ENCODE data around the gene WDPCP.
"Not testable (repeated sequence)": the region's sequence is repeated elsewhere in the genome, so short reads cannot be mapped to it uniquely, and the experiment has no call there.

Gene WDPCP

DNA sequence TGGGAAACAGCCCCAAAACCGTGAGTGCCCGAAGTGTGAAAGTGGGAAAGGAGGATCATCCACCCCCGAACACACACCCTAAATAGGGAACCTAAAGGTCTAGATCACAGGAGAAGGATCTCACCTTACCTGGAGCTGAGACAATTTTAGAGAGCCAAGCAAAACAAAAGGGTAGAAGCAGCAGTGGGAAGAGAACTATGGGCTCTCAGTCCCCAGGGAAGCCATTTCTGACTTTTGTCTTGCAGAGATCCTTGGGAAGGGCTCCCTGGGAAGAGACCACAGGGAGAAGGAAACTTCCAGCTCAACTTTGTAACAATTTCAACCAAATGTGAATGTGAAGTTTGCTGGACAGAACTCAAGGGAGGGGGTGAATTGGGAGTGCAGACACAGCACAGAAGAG lies 110.6 kb downstream of the WDPCP start:
- H3K27ac ChIP-seq (ENCODE audit: low read depth in 2 of 2, low read length in 2 of 2): no peak overlapping the region
- H3K9ac ChIP-seq (ENCODE audit: low read depth in 1 of 2, low read length in 2 of 2): no peak overlapping the region
- no peaks in the 10 kb centered on the region for H3K9me3 ChIP-seq (ENCODE audit: control insufficient read depth in 2 of 2, low read length in 2 of 2)
- no peak overlapping the region for H3K4me3 ChIP-seq (ENCODE audit: low read length in 2 of 2)
- H3K4me1 ChIP-seq (ENCODE audit: control insufficient read depth in 2 of 2, insufficient read depth in 2 of 2, low read length in 2 of 2): no peaks in the 10 kb centered on the region
- H3K27me3 ChIP-seq (ENCODE audit: control insufficient read depth in 2 of 2, insufficient read depth in 2 of 2, low read length in 2 of 2): no peaks in the 10 kb centered on the region
- H3K36me3 ChIP-seq (ENCODE audit: control insufficient read depth in 2 of 2, insufficient read depth in 2 of 2, low read length in 2 of 2): no peaks in the 10 kb centered on the region

DNA sequence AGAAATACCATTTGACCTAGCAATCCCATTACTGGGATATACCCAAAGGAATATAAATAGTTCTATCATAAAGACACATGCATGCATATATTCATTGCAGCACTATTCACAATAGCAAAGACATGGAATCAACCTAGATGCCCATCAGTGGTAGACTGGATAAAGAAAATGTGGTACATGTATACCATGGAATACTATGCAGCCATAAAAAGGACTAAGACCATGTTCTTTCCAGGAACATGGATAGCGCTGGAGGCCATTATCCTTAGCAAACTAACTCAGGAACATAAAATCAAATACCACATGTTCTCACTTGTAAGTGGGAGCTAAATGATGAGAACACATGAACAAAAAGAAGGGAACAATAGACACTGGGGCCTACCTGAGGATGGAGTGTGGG lies 119.0 kb downstream of the WDPCP start:
- H3K27ac ChIP-seq (ENCODE audit: low read depth in 2 of 2, low read length in 2 of 2); H3K4me3 ChIP-seq (ENCODE audit: low read length in 2 of 2); H3K27me3 ChIP-seq (ENCODE audit: control insufficient read depth in 2 of 2, insufficient read depth in 2 of 2, low read length in 2 of 2); H3K9ac ChIP-seq (ENCODE audit: low read depth in 1 of 2, low read length in 2 of 2); H3K36me3 ChIP-seq (ENCODE audit: control insufficient read depth in 2 of 2, insufficient read depth in 2 of 2, low read length in 2 of 2); H3K4me1 ChIP-seq (ENCODE audit: control insufficient read depth in 2 of 2, insufficient read depth in 2 of 2, low read length in 2 of 2); H3K9me3 ChIP-seq (ENCODE audit: control insufficient read depth in 2 of 2, low read length in 2 of 2): not testable (repeated sequence)

DNA sequence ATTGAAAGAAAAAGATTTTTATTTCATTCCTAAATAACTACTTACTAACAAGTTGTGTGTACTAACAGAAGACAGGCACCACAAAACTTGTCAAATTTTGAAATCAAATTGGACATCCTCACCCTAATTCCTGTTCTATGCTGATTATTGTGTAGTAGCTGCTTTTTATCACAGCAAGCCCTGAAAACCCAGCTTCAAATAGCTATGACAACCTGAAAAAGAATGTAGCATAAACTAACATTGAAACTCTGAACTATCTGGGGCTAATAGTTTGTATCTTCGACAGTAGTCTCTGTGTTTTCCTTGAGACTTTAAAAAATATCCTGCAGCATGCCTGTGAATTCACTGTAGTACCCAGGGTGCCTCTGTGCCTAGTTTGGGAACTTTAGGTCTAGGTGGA lies 122.6 kb downstream of the WDPCP start:
- H3K36me3 ChIP-seq (ENCODE audit: control insufficient read depth in 2 of 2, insufficient read depth in 2 of 2, low read length in 2 of 2): no peaks in the 10 kb centered on the region
- H3K27ac ChIP-seq (ENCODE audit: low read depth in 2 of 2, low read length in 2 of 2): no peak overlapping the region

DNA sequence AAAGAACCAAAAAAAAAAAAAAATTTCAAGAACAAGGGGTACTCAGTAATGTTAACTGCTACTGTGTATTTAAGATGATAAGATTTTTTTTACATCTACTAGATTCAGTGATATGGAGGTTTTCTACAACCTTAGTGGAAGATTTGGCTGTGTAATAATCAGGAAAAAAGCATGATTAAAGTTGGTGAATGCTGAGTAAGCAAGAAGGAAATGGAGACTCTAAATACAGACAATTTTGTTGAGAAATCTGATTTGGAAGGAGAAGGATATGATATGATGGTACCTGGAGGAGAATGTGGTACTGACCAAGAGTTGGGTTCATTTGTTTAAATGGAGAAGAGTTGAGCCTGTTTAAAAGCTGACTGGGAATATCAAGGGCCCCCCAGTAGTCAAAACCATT lies 125.1 kb downstream of the WDPCP start:
- no peak overlapping the region for H3K27ac ChIP-seq (ENCODE audit: low read depth in 2 of 2, low read length in 2 of 2)
- H3K27me3 ChIP-seq (ENCODE audit: control insufficient read depth in 2 of 2, insufficient read depth in 2 of 2, low read length in 2 of 2): no peaks in the 10 kb centered on the region
- no peak overlapping the region for H3K9ac ChIP-seq (ENCODE audit: low read depth in 1 of 2, low read length in 2 of 2)
- no peaks in the 10 kb centered on the region for H3K9me3 ChIP-seq (ENCODE audit: control insufficient read depth in 2 of 2, low read length in 2 of 2)
- no peaks in the 10 kb centered on the region for H3K36me3 ChIP-seq (ENCODE audit: control insufficient read depth in 2 of 2, insufficient read depth in 2 of 2, low read length in 2 of 2)
- H3K4me3 ChIP-seq (ENCODE audit: low read length in 2 of 2): no peak overlapping the region
- no peaks in the 10 kb centered on the region for H3K4me1 ChIP-seq (ENCODE audit: control insufficient read depth in 2 of 2, insufficient read depth in 2 of 2, low read length in 2 of 2)

More for the DNA sequence above, 122.6 kb downstream of the WDPCP start:
- H3K9me3 ChIP-seq (ENCODE audit: control insufficient read depth in 2 of 2, low read length in 2 of 2): no peaks in the 10 kb centered on the region
- no peaks in the 10 kb centered on the region for H3K4me1 ChIP-seq (ENCODE audit: control insufficient read depth in 2 of 2, insufficient read depth in 2 of 2, low read length in 2 of 2)
- H3K27me3 ChIP-seq (ENCODE audit: control insufficient read depth in 2 of 2, insufficient read depth in 2 of 2, low read length in 2 of 2): no peaks in the 10 kb centered on the region
- H3K4me3 ChIP-seq (ENCODE audit: low read length in 2 of 2): no peak overlapping the region
- H3K9ac ChIP-seq (ENCODE audit: low read depth in 1 of 2, low read length in 2 of 2): no peak overlapping the region

DNA sequence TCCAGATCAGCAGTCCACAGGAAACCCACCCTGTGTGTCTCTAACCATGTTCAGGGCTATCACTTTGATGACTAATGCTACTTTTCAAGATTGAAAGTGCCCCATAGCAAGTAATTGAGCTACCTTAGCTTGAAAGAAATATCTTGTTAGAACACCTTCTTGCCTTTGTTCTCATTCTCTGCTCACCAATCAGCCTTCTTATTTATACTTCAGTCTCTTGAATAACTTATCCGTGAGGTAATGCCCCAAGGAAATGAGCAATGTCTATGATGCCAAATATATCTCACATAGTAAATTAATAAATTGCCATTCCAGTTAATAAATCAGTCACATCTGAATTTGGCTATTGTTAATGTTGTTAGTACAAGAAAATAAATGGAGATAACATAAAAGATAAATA lies 141.6 kb downstream of the WDPCP start:
- Histone ChIP-seq H3K9ac (ENCODE audit: low read depth in 1 of 2, low read length in 2 of 2) (no peak overlapping the region), H3K27ac (ENCODE audit: low read depth in 2 of 2, low read length in 2 of 2) (no peak overlapping the region)

DNA sequence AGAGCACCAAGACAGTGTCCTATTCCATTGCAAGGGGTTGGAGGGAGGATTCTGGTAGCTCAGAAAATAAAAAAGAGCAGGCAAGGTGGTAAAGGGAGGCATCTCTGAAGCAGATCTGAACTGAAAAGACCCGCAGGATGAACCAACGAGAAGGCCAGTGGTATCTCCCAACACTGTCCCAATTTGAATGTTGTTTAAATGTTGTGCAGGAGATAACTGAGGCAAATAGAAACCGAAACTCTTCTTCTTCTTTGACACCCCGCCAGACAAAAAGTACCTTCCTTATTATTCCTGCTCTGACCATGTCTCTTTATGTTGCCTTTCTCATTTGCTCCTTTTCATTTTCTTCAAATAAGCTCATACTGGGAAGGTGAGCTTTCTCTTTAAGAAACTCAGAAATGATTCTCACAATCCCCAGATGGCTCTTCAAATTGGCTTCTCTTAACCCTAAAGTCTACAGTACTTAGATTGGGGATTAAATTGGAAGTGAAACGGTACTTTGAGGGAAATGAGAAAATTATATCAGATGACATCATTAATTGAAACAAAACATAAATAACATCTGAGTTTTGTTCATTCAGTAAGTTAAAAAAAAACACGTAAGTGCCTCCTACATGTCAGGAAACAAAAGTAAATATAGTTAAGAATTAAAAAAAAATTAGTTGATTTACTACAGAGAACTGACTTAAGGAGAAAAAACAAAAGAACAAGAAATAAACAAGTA lies 143.6 kb downstream of the WDPCP start:
- H3K4me1 ChIP-seq (ENCODE audit: control insufficient read depth in 2 of 2, insufficient read depth in 2 of 2, low read length in 2 of 2): no peaks in the 10 kb centered on the region
- H3K27me3 ChIP-seq (ENCODE audit: control insufficient read depth in 2 of 2, insufficient read depth in 2 of 2, low read length in 2 of 2): no peaks in the 10 kb centered on the region
- H3K9me3 ChIP-seq (ENCODE audit: control insufficient read depth in 2 of 2, low read length in 2 of 2): no peaks in the 10 kb centered on the region
- no peak overlapping the region for H3K4me3 ChIP-seq (ENCODE audit: low read length in 2 of 2)
- H3K27ac ChIP-seq (ENCODE audit: low read depth in 2 of 2, low read length in 2 of 2): no peak overlapping the region
- no peaks in the 10 kb centered on the region for H3K36me3 ChIP-seq (ENCODE audit: control insufficient read depth in 2 of 2, insufficient read depth in 2 of 2, low read length in 2 of 2)
- H3K9ac ChIP-seq (ENCODE audit: low read depth in 1 of 2, low read length in 2 of 2): no peak overlapping the region

More for the DNA sequence above, 141.6 kb downstream of the WDPCP start:
- Histone ChIP-seq H3K27me3 (ENCODE audit: control insufficient read depth in 2 of 2, insufficient read depth in 2 of 2, low read length in 2 of 2) (no peaks in the 10 kb centered on the region), H3K4me3 (ENCODE audit: low read length in 2 of 2) (no peak overlapping the region), H3K9me3 (ENCODE audit: control insufficient read depth in 2 of 2, low read length in 2 of 2) (no peaks in the 10 kb centered on the region), H3K36me3 (ENCODE audit: control insufficient read depth in 2 of 2, insufficient read depth in 2 of 2, low read length in 2 of 2) (no peaks in the 10 kb centered on the region), H3K4me1 (ENCODE audit: control insufficient read depth in 2 of 2, insufficient read depth in 2 of 2, low read length in 2 of 2) (no peaks in the 10 kb centered on the region)

DNA sequence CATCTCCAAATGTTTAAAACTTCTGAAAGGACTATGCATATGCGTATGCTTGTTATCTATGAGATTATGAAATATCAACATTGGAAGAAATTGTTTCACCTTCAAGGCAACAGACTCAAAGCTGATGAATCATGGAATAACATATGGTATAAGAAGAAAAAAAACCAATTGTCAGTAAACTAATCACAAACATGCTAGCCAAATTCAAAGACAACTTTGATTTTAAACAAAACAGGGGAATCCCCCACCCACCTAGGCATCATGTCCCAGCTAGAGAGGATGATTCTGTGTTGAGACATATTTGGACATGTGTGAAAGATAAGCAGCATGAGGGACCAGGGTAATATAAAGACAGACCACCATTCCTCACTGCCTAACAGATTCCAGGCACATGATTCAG lies 147.7 kb downstream of the WDPCP start:
- H3K4me3 ChIP-seq (ENCODE audit: low read length in 2 of 2): no peak overlapping the region
- H3K9ac ChIP-seq (ENCODE audit: low read depth in 1 of 2, low read length in 2 of 2): no peak overlapping the region
- no peaks in the 10 kb centered on the region for H3K9me3 ChIP-seq (ENCODE audit: control insufficient read depth in 2 of 2, low read length in 2 of 2)
- H3K27ac ChIP-seq (ENCODE audit: low read depth in 2 of 2, low read length in 2 of 2): no peak overlapping the region
- no peaks in the 10 kb centered on the region for H3K27me3 ChIP-seq (ENCODE audit: control insufficient read depth in 2 of 2, insufficient read depth in 2 of 2, low read length in 2 of 2)
- no peaks in the 10 kb centered on the region for H3K4me1 ChIP-seq (ENCODE audit: control insufficient read depth in 2 of 2, insufficient read depth in 2 of 2, low read length in 2 of 2)
- no peaks in the 10 kb centered on the region for H3K36me3 ChIP-seq (ENCODE audit: control insufficient read depth in 2 of 2, insufficient read depth in 2 of 2, low read length in 2 of 2)

DNA sequence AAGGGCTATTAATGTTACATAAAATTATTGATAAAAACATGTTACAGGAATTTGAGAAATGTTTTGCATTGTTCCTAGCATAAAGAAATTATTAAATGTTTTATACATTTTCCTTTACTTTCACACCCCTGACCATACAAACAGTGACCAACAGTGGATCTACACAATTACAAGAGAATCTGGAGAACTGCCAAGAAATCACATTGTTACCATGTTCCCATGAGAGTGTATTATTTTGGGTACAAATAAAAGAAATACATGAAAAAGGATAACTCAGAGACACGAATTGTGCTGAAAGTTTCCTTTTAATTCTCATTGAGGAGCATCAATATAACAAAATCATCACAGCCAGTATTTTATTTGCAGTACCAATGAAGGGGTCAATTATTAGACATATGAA lies 150.1 kb downstream of the WDPCP start:
- Histone ChIP-seq H3K4me3 (ENCODE audit: low read length in 2 of 2) (no peak overlapping the region), H3K4me1 (ENCODE audit: control insufficient read depth in 2 of 2, insufficient read depth in 2 of 2, low read length in 2 of 2) (no peaks in the 10 kb centered on the region), H3K27ac (ENCODE audit: low read depth in 2 of 2, low read length in 2 of 2) (no peak overlapping the region), H3K27me3 (ENCODE audit: control insufficient read depth in 2 of 2, insufficient read depth in 2 of 2, low read length in 2 of 2) (no peaks in the 10 kb centered on the region), H3K36me3 (ENCODE audit: control insufficient read depth in 2 of 2, insufficient read depth in 2 of 2, low read length in 2 of 2) (no peaks in the 10 kb centered on the region), H3K9ac (ENCODE audit: low read depth in 1 of 2, low read length in 2 of 2) (no peak overlapping the region), H3K9me3 (ENCODE audit: control insufficient read depth in 2 of 2, low read length in 2 of 2) (no peaks in the 10 kb centered on the region)

DNA sequence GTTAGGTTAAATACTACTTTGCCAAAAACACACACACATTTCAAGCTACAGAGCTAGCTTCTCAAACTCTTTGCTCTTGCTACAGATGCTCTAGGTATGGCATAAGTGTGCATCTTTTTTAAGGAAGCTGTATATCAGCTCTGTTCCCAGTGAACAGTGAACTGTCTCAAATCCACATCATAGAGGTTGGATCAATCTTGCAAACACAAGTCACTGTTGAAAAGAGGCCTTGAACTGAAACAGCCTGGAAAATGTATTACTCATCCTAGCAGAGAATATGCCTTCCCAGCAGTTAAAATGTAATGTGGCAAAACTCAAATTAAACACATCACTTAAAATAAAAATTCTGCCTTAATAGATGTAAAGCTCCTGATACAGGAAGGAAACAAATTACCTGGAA lies 151.8 kb downstream of the WDPCP start:
- Histone ChIP-seq H3K27ac (ENCODE audit: low read depth in 2 of 2, low read length in 2 of 2) (no peak overlapping the region), H3K27me3 (ENCODE audit: control insufficient read depth in 2 of 2, insufficient read depth in 2 of 2, low read length in 2 of 2) (no peaks in the 10 kb centered on the region), H3K36me3 (ENCODE audit: control insufficient read depth in 2 of 2, insufficient read depth in 2 of 2, low read length in 2 of 2) (no peaks in the 10 kb centered on the region), H3K9me3 (ENCODE audit: control insufficient read depth in 2 of 2, low read length in 2 of 2) (no peaks in the 10 kb centered on the region), H3K4me3 (ENCODE audit: low read length in 2 of 2) (no peak overlapping the region), H3K9ac (ENCODE audit: low read depth in 1 of 2, low read length in 2 of 2) (no peak overlapping the region), H3K4me1 (ENCODE audit: control insufficient read depth in 2 of 2, insufficient read depth in 2 of 2, low read length in 2 of 2) (no peaks in the 10 kb centered on the region)

DNA sequence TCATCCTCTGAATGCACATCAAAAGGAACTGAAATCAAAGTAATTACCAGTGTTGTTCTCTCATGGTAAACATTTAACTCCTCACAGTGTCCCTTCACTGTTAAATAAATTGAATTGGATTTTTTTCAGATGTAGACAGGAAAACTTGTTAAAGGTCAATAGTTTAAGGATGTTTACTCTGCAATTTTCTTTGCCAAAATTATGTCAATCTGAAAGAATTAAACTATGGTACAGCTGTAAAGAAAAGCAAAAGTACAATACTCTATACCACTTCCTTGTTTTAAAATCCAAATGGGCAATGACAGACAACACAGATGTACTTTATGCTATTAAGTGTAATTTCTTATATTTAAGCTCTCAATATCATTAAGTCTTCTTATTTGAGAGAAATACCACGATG lies 153.2 kb downstream of the WDPCP start:
- Histone ChIP-seq H3K4me3 (ENCODE audit: low read length in 2 of 2) (no peak overlapping the region), H3K4me1 (ENCODE audit: control insufficient read depth in 2 of 2, insufficient read depth in 2 of 2, low read length in 2 of 2) (no peaks in the 10 kb centered on the region), H3K9me3 (ENCODE audit: control insufficient read depth in 2 of 2, low read length in 2 of 2) (no peaks in the 10 kb centered on the region), H3K9ac (ENCODE audit: low read depth in 1 of 2, low read length in 2 of 2) (no peak overlapping the region), H3K27ac (ENCODE audit: low read depth in 2 of 2, low read length in 2 of 2) (no peak overlapping the region), H3K36me3 (ENCODE audit: control insufficient read depth in 2 of 2, insufficient read depth in 2 of 2, low read length in 2 of 2) (no peaks in the 10 kb centered on the region), H3K27me3 (ENCODE audit: control insufficient read depth in 2 of 2, insufficient read depth in 2 of 2, low read length in 2 of 2) (no peaks in the 10 kb centered on the region)

Data from mucosa of rectum (tissue), 2 donors.